ENCODE measurements around the gene TRIM50.
"Not testable (repeated sequence)": the region's sequence is repeated elsewhere in the genome, so short reads cannot be mapped to it uniquely, and the experiment has no call there.

TRIM50 gene

GRCh38 chr7:73327922-73328321, at the start of gene TRIM50, which contains the start of gene FKBP6:
Gene TRIM50, minus strand, starts transcription at chr7:73328082. Its CDS starts 3,295 bp downstream, at chr7:73324787.
Gene FKBP6, plus strand, starts transcription at chr7:73328161. Its CDS starts 268 bp downstream, at chr7:73328429.
- not testable (repeated sequence) for DNase-seq (ENCODE audit: low spot score)

- no peak for DNase-seq (ENCODE audit: low spot score)
These were observed 49.0 kb upstream of the TRIM50 start for GRCh38 chr7:73376671-73377412.

GRCh38 chr7:73376262-73376661, 48.4 kb upstream of the TRIM50 start:
- not testable (repeated sequence) for DNase-seq (ENCODE audit: low spot score)

- DNase-seq (ENCODE audit: low spot score): no peak
These were observed 45.9 kb upstream of the TRIM50 start for GRCh38 chr7:73373741-73374140.

GRCh38 chr7:73369622-73370021, 41.7 kb upstream of the TRIM50 start:
- DNase-seq (ENCODE audit: low spot score): no peak

DNA sequence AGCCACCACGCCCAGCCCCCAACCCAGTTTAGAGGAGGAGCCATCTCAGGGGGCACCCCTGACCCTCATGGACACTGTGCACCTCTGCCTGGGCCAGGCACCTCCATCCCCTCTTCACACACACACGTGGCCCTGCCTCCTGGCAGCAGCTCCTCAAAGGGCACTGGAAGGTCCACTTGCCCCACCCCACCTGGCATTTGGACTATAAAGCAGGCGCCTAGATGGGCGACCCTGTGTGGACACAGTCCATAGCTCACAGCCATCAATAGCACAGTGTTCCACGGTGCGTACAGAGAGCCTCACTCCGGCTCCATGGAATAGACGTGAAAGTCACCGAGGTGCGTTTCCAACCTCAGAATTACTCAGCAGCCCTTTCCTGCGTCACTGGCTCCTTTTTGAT, 41.1 kb upstream of the TRIM50 start:
- no peak for DNase-seq (ENCODE audit: low spot score)

- DNase-seq (ENCODE audit: low spot score): no peak
These were observed 39.1 kb upstream of the TRIM50 start for GRCh38 chr7:73366990-73367389.

GRCh38 chr7:73366127-73366526, 38.2 kb upstream of the TRIM50 start:
- DNase-seq (ENCODE audit: low spot score): no peak

- no peak for DNase-seq (ENCODE audit: low spot score)
These were observed 36.3 kb upstream of the TRIM50 start for GRCh38 chr7:73364006-73364728.

DNA sequence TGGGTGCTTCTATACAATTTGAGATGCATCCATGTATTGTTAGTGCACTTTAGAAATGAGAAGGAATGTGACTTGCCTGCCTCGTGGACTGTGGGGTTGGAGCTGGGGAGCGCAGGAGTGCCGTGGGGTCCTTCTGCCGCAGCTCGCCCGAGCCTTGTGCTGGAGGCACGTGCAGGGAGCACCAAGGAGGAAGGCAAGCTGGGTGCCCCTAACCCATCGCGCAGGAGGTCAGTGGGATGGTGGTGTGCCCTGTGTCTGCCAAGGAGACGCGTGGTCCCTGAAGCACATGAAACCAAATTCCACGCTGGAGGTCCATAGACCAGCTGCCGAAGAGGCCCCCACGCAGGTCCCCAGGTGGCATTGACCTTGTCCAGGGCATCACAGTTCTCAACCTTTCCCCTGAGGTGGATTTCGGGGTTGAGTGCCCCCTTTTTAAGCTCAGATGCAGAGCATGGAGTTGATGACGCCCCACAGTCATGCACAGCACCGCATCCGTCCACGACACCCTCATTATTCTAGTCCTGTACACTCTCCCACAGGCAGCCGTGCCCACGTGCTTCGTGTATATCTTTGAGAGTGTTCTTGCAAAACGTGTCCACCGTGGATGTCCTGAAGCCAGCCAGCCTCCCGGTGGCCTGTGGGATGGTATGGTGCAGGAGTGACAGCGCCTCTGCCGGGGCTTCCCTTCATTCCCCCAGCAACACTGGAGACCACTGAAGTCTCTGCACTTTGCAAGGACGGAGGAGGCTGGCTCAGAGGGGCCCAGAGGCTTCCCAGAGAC, 35.5 kb upstream of the TRIM50 start:
- DNase-seq (ENCODE audit: low spot score): no peak

- DNase-seq (ENCODE audit: low spot score): not testable (repeated sequence)
These were observed 32.7 kb upstream of the TRIM50 start for GRCh38 chr7:73360590-73360989.

DNA sequence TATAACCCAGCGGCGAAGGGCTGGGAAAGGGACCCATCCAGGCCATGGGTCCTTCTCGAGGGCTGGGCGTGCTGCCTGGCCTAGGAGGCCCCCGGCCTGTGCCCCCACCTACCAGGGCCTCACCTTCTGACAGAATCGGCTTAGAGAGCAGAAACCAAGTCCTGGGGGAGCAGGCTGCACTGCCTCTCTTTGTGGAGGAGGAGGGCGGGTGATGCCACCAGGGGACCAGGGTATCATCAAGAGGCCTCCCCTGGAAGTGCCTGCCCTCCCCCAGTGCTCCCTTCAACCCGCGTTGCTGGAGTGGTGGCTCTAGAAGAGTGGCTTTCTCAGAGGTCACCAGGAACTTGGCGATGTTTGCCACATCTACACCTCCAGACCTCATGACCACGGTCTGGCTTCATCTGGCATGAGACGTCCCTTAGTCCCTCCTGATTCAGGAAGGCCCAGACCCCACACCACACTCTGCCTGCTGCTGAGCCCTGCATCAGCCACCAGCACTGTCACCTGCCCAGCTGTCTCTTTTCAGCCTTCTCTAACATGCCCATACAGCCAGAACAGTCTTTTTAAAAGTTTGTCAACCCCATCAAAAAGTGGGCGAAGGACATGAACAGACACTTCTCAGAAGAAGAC, 32.0 kb upstream of the TRIM50 start:
- DNase-seq (ENCODE audit: low spot score): no peak

- DNase-seq (ENCODE audit: low spot score): no peak
These were observed 31.4 kb upstream of the TRIM50 start for GRCh38 chr7:73359306-73359705.

- no peak for DNase-seq (ENCODE audit: low spot score)
These were observed 30.9 kb upstream of the TRIM50 start for GRCh38 chr7:73358590-73359275.

GRCh38 chr7:73356159-73356558, 28.3 kb upstream of the TRIM50 start:
- no peak for DNase-seq (ENCODE audit: low spot score)

DNA sequence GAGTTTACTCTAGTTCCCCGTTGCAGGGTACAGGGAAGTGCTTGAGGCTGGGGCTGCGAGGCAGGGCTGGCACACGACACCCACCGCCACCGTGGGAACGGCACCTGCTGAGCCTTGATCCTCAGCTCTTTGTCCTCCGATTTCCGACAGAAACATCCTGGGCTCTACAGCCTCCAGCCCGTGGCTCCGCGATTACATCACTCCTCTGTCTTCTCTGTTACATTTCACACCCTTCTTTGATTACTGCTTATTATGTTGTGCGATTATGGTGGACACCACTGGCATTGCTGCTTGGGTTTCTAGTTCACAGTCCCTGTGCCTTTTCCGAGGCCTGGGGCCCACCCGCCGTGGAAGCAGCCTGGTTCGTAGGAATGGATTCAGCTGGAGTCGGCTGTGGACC, 26.9 kb upstream of the TRIM50 start:
- no peak for DNase-seq (ENCODE audit: low spot score)

DNA sequence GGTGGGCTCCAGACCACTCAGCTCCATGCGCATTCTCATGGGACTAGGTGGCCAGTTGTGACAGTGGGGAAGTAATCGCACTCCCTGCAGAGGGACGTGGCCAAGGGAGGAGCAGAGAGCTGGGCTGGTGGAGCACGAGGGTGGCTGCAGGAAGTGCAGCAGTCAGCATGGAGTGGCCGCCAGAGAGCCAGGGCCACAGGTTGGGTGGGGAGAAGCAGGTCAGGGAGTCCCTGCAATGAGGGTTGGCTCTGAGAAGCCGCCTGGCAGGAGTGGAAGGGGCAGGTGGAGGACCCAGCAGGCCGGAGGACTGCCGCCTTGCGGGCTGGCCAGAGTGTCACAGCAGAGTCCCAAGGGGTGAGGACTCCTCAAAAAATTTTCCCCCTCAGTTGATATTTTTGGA, 26.3 kb upstream of the TRIM50 start:
- no peak for DNase-seq (ENCODE audit: low spot score)

- DNase-seq (ENCODE audit: low spot score): no peak
These were observed 25.4 kb upstream of the TRIM50 start for GRCh38 chr7:73353243-73353642.

GRCh38 chr7:73352784-73353183, 24.9 kb upstream of the TRIM50 start:
- DNase-seq (ENCODE audit: low spot score): no peak

GRCh38 chr7:73351447-73352167, 23.7 kb upstream of the TRIM50 start:
- DNase-seq (ENCODE audit: low spot score): no peak
